ENCODE results near the gene BANF2.
"Not testable (repeated sequence)": the region's sequence is repeated elsewhere in the genome, so short reads cannot be mapped to it uniquely, and the experiment has no call there.

BANF2 gene

DNA sequence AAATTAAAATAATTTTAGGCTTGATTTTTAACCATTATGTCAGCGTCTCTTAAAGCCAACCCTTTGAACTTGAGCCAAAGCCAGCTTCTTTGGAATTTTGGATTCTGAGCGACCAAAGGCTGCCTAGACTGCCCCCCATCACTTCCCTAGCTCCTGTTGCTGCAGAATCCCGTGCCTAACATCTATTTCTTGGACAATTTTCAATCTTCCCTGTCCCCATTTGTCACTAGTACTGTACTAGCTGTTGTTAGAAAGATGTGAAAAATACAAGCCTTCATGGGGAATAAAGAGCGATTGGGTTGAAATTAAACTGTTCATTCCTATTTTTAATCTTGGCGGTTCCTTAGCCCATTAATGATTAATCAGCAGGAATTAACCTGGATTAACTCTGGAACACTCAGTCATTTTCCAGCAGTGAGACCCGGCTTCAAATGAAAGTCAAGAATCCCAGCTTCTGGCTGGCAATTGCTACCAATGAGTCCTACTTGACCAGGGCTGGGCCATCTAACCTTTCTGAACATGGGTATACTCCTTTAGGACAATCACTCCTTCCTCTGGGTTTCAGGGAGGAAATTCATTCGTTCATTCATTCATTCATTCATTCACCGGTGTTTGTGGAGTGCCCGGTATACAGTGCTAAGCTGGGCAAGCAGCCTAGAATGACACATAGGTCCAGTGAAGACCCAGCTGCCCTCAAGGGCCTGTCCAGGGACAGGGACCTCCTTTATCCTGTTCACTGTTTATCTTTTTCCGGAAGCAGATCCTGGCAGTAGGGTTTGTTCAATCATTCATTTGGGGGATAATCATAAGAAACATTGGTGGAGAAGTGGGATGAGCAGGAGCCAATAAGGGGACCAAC, 16.3 kb upstream of the BANF2 start:
- DNase-seq (ENCODE audit: low read depth in 3 of 3) = no peak

DNA sequence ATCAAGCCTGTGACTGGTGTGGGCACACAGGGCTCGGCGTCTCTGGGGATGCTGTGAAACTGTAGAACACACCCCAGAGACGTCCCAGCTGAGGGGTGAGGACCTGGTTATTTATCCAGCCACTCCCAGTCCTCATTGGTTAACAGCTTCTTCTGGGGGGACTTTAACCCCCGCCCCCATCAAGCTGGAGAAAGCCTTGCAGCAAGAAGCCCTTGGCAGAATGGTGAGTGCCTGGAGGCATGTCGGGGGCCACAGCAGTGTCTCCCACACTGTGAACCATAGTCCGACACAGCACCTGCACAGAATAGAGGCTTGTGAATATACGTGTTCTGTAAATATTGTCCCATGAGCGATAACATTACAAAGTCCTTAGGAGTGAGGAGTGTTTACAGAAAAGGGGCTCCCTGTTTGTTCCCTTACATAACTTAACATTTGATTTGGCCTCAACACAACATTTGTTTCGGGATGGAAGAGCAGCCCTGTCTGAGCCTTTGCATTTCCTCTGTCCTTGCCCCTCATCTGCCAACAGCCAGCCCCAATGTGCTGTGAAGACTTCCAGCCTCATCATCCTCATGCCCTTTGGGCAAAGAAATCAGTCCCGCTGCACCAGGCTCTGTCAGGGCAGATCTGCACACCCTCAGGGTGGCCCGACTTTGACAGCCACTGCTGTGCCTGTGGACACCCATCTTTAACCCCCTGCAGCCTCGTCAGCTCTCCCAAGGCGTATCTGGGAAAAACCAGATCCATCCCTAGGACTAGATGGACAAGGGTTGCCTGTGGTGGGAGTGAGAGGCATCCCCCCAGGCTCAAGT, 15.5 kb upstream of the BANF2 start:
- no peak for DNase-seq (ENCODE audit: low read depth in 3 of 3)

DNA sequence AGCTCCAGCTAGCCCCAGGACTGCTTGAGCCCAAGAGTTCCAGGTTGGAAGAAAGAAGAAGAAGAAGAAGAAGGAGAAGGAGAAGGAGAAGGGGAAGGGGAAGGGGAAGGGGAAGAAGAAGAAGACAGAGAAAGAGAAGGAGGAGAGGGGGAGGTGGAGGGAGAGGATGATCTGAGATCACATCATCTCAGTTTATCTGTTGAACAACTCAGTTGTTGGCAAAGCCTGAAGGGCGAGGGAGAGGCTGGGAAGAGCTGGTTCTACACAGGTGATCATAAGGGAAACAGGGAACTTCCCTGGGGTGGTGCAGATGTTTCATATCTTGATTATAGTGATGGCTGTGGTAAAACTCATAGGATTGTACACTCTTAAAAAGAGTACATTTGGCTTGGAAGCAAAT, 14.6 kb upstream of the BANF2 start:
- DNase-seq (ENCODE audit: low read depth in 3 of 3) = no peak

DNA sequence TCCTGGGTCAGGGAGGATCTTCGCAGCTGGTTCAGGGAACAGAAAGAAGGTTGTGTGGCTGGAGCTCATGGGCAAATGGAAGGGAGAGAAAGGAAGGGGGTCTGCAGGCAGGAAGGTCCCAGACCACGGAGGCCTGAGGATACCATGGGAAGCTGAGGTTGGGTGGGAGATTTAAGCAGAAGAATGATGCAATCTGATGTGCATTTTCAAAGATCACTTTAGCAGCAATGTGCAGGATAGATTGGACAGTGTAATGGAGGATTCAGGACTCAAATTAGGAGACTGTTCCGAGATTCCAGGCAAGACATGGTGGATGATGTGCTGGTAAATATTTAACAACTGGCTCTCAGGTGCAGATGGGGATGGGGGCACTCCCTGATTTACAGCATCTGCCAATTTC, 12.0 kb upstream of the BANF2 start:
- no peak for DNase-seq (ENCODE audit: low read depth in 3 of 3)

DNA sequence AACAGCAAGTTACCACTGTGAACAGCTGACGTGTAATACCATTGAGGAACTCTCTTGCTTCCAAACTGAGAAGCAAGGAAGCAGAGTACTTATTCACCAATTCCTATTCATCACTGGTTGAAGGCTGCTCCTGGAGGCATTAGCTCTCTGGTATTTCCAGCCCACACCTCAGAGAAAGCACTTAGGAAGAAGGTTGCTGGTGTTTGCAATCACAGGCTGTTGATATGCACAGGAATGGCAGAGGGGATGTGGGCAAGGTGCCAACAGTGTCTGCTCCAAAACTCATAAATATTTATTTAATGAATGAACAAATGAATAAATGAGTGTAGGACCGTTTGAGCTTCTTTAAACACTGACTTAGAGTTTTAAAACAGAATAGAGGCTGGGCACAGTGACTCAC, 10.8 kb upstream of the BANF2 start:
- no peak for DNase-seq (ENCODE audit: low read depth in 3 of 3)

DNA sequence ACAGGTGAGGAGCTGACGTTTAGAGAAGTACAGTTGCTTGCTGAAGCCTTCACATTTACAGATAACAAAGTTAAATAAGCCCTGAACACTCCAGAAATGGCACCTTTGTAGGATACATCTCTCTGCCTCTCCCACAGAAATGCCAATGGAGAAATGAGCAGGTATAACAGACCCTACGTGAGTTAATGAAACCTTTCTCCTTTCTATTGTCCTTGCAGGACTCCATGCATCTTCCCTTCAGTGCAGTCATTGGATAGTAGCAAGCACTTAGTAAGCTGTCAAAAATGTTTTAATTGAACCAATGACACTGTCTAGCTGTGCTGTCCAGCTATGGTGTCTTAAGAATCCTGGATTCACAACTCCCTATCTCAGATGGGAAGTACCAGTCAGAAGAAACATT, 9.6 kb upstream of the BANF2 start:
- DNase-seq (ENCODE audit: low read depth in 3 of 3) = no peak

DNA sequence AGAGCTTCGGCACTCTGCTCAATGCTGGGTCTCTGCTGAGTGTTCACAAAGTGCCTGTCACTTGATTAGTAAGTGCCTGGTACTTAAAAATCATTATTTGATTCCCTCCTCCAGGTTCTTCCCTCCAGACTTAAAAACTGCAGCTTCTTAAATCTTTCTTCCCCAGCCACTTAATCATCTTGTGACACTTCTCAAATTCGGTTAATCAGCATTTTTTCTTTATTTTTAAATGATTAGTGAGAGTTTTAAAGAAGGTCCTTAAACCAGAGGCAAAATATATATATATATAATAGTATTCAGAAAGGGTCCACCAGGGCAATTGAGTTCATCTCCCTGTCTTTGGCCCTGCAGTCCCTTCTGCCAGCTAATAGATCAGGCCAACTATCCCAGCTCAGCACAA, 8.0 kb upstream of the BANF2 start:
- no peak for DNase-seq (ENCODE audit: low read depth in 3 of 3)

DNA sequence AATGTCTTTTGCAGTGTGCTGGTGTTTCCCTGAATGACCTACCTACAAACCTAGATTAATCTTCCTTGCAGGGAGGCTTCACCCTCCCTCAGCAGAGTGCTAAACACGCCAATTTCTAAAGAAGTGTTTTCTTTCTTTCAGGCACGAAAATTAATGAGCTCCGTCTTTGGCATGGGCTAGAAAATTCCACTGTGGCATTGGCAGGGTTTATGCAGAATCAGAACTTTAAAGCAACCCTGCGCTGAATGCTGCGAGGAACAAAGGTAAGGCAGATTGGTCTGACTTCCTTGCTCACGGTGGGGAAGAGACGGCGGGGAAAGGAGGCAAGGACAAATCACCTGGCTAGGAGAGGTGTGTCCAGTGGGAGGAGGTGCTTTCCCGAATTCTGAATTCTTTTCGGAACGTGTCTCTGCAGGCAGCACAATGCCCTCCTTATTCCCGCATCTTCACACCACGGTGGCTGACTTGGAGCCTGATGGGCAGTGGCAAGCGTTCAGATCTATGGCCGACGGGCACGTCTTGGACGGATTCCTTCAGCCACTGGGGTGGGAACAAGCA, 6.2 kb upstream of the BANF2 start:
- DNase-seq (ENCODE audit: low read depth in 3 of 3) = no peak

DNA sequence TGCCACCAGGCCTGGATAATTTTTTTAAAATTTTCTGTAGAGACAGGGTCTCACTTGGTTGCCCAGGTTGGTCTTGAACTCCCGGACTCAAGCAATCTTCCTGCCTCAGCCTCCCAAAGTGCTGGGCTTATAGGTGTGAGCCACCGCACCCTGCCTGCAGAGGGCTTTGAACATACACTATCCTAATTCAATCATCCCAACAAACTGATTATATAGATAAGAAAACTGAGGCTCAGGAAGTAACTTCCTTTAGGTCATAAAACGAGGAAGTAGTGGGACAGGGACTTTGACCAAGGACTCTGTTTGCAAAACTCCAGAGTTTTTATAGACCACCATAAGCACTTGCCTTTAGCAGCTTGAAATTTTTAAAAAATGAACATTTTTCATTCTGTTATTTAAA, 5.0 kb upstream of the BANF2 start:
- no peak for DNase-seq (ENCODE audit: low read depth in 3 of 3)

DNA sequence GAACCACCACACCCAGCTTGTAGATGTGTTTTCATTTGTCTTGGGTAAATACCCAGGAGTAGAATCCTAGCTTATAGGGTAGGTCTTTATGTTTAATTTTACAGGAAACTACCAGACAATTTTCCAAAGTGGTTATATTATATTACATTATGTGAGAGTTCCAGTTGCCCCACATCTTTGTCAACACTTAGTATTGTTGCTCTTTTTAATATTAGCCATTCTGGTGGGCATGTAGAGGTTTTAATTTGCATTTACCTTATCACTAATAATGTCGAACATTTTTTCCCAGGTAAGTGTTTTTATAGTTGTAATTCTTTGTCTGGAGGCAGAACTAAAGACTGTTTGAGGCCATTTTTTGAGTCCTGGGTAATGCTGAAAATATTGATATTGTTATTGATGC, 3.5 kb upstream of the BANF2 start:
- no peak for DNase-seq (ENCODE audit: low read depth in 3 of 3)

DNA sequence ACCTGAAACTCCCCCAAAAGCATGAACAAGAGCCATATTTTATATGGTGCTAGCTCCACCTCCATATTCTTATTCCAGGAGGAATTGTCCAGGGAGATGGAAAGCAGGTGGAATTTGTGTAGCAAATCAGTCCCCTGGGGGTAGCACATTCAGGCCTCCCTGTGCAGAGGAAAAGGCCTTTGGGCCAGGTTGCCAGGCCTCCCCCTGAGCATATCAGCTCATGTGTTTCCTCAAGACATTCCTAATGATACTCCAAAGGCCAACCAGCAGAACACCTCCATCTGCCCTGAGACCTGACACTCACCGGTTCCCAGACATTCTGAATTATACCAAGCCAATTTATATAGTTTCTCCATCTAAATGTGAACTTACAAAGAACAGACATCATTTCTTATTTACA, 2.6 kb upstream of the BANF2 start:
- DNase-seq (ENCODE audit: low read depth in 3 of 3) = no peak

DNA sequence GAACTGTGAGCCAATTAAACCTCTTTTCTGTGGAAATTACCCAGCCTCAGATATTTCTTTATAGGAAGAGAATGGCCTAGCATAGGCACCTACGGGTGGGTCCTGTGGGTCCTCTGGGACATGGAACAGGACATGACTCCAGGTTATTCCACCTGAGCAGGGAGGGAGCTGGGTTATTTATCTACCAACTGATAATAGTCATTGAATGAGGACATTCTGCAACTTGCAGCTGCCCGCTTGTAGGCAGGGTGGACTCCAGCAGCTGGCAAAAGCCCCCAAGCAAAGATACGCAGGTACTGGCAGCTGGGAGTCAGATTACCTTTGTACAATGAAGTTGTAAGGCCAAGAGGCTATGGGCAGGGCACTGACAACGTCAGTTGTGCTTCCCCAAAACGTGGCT, 1.4 kb upstream of the BANF2 start:
- DNase-seq (ENCODE audit: low read depth in 3 of 3) = no peak

DNA sequence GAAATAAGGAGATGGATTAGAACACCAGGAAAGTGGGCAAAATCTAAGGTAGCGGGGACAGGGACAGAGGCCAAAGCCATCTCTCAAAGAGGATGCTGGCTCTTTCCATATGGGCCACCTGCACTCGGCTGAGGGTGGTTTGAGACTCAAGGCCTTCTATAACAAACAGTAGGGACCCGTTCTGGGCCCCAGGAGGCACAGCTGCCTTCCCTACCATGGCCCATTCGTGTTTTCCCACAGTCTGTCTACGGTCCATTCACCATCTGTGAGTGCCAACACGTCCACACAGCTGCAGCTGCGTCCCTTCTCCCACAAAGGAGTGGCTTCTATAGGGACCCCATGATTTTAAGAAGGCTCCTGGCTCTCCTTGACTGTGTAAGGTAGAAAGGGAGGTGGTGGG, 871 bp downstream of the BANF2 start:
- no peak for DNase-seq (ENCODE audit: low read depth in 3 of 3)

DNA sequence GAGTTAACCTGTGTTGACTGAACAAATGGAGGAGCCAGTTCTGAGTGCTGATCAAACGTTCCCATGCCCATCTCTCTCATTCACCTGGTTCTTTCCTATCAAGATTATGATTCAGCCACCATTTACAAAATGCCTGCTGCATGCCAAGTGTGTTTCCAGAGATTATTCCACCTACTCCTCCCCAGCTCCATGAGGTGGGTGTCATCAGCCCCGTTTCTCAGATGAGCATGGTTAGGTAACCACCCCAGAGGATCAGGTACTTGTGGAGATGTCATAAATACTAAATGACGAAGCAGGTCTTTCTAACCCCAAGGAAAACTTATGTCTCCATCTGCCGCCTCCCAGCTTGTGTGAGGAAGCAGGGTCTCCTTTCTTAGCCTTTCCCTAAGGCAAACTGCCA, 2.1 kb downstream of the BANF2 start:
- no peak for DNase-seq (ENCODE audit: low read depth in 3 of 3)

DNA sequence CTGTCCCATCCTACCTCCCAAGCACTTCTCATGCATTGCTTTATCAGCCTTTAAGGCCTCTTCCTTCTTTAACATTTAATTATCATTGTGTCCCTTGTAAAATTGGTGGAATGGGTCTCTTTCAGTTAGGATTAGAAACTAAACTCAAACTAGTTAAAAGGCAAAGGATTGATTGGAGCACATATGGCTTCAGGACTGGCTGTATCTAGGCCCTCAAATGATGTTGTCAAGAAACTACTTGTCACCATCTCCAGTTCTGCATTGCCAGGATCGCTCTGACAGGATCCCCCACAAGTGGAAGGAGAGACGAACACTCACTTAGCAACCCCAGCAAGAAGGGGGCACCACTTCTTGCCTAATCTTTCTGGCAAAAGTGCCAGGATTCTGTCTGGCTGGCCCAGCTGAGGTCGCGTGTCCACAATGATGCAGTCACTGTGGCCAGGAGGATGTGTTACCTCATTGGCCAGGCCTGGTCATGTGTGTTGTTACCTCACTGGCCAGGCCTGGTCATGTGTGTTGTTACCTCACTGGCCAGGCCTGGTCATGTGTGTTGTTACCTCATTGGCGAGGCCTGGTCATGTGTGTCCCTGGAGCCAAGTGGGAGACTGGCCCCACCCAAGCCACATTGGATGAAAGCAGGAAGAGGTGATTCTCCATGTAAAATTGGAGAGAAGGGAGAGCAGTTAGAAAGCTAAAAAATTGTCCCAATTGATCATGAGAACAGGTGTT, 5.0 kb downstream of the BANF2 start:
- DNase-seq (ENCODE audit: low read depth in 3 of 3) = no peak

DNA sequence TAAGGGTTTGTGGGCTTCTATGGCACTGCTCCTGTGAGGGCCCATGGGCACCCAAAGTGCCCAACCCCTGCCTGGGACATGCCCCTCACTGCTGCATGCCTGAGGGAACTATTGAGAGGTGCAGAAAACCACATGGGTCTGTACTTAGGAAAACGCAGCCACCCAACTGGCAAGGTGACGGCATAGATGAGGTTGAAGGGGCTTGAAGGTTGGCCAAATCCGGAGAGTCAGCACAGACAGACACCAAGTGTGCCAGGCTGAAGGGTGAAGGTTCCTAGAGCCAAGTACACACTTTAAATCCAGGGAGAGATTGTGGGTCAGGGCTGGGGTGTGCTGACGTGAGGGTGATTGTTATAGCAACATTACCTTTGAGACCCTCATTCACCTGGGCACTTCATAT, 6.2 kb downstream of the BANF2 start:
- no peak for DNase-seq (ENCODE audit: low read depth in 3 of 3)

DNA sequence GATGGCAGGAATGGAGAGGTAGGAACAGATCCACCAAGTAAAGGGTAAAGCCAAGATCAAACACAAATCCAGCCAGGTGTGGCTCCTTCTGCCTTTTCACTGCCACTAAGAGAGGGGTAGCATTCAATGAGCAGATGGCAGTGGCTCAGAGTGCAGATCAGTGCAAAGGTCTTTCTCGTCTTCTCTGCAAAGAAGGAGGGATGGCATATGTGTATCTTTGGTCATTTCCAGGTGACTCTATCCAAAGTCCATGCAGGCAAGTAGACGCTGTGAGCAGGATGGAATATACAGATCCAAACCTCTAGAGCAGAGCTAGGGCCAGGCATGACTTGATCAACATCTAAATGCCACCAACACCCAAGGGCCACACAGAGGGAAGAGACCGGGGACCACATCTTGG, 6.9 kb downstream of the BANF2 start:
- no peak for DNase-seq (ENCODE audit: low read depth in 3 of 3)

DNA sequence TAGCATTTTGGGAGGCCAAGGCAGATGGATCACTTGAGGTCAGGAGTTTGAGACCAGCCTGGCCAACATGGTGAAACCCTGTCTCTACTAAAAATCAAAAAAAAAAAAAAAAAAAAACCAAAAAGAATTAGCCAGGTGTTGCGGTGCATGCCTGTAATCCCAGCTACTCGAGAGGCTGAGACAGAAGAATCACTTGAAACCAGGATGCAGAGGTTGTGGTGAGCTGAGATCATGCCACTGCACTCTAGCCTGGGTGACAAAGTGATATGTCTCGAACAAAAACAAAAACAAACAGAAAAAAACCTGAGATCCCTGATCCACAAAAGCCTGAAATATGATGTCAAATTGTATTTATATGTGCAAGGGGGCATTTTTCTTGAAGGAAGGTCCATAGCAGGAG, 8.2 kb downstream of the BANF2 start:
- not testable (repeated sequence) for DNase-seq (ENCODE audit: low read depth in 3 of 3)

DNA sequence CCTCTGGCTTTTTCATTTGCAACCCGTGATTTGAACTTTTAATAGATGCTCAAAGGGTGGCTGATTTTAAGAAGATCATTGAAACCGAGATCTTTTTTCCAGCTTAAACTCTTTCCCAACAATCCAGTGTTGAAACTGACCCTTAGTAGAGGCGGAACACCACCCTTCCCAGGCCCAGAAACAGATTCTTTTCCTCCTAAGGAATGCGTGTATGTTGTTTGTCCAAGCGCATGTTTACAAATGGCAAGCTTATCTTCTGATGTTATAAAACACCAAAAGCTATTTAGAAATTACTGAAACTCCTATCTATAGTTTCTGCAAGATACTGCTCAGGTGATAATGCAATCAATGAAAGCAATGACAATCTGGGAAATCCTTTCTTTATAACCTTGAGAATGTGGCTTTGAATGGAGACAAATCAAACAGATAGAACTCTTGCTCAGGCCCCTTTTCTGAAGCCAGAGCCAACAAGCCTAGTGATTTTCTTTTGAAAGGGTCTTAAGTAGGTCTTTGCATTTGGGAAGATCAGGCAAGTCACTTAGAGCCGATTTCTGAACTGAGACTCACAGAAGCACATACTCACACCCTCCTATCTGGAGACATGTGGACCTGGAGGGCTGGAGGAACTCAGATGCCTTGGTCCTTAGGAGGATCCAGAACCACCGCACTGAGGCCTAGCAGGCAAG, 9.1 kb downstream of the BANF2 start:
- no peak for DNase-seq (ENCODE audit: low read depth in 3 of 3)

DNA sequence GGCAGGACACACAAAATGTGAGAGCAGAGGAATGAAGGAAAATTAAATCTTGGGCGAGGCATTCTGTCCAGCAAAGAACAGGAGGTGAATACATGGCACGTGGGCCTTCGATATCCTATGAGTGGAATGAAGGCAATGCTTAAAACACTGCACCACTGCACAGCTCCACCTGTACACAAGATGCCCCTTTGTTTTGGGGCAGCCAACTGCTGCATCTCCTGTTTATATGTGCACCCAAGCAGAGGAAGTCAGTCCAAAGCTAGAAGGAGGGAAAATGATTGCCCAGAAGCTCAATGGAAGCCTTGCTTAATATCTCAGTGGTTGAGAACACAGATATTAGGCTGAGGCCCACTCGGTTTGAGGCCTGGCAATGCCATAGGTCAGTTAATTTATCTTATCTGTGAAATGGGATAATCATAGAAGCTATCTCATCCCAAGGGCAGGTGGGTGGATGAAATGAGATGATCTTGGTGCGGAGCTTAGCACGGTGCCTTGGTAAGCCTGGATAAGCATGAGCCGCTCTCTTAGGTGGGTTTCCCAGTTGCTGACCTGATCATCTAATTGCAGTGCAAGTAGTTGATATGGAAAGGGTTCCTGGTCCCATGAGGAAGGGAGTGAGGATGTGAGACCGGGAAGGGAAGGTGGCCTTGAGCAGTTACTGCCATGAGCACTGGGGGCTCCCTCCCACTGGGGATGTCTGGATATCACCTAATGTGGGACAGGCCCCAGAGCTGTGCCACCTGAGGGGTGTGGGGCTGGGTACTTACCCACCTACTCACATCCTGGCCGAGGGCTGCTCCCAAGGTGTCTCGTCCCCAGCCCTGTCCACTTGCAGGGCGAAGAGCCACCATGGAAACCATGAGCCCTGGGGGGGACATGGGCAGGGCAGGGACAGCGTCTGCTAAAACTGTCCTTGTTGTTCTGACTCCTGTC, 9.9 kb downstream of the BANF2 start:
- no peak for DNase-seq (ENCODE audit: low read depth in 3 of 3)

Measured in stimulated activated CD4-positive, alpha-beta T cell treated with anti-CD3 and anti-CD28 coated beads, TNF-alpha, amount 100 ng/mL, for 48 hours (primary cell).